Measurements from ENCODE around the gene DIAPH3.
"Not testable (repeated sequence)": the region's sequence is repeated elsewhere in the genome, so short reads cannot be mapped to it uniquely, and the experiment has no call there.

Gene DIAPH3

DNA sequence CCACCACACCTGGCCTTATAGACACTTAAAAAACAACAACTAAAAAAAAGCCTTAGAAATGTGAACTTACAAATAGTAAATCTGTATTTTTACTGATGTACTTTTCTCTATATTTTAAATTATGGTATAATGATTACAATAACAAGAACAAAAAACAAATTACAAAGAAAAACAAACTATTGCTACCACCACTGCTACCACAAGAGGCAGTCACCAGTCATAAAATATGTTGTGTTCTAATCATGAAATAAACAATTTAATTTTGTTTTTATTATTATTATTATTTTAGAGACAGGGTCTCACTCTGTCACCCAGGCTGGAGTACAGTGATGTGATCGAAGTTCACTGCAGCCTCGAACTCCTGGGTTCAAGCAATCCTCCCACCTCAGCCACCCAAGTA lies 72.2 kb downstream of the DIAPH3 start:
- DNase-seq: no peak

DNA sequence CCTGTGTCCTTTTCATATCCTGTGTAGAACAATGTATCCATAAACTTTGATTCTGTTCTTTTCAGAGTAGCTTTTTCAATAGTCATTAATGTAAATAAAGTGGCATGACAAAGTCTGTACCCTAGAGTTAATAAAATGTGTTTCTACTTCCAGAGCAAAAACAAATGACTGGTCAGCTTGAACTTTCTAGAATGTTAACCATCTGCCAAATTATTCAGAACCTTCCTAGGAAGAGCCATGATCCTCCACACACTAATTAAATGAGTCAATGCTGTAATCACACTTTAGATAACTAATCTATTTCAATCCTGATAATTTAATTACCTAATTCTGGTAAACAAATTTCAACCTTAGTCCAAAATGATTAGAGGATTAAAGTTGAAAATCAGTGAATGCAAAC lies 73.2 kb downstream of the DIAPH3 start:
- DNase-seq: no peak

DNA sequence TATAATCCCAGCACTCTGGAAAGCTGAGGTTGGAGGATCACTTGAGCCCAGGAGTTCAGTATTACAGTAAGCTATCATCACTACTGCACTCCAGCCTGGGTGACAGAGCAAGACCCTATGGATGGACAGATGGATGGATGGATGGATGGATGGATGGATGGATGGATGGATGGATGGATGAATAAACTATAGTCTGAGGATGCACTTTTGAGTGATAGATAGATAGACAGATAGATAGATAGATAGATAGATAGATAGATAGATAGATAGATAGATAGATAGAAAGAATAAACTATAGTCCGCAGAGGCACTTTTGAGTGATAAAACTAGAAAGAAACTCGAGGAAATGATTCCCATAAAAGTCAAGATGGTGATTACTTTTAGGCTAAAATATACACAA lies 79.9 kb downstream of the DIAPH3 start:
- not testable (repeated sequence) for DNase-seq

DNA sequence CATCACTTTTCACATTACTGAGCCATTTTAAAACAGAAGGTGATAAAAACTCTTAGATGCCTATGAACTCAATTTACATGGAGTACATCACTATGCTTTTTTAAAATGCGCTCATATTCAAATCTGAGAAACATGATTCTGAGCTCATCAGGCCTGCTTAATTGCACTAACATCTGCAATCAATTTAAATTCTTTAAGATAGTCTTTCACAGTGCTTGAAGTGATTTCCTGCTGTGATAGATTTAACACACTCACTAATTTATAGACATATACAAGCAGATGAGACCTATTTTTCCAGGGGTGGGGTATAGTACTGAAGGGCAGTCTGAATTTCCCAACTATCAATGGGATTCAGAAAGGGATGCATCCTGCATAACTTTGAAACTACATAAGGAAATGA lies 82.9 kb downstream of the DIAPH3 start:
- no peak for DNase-seq

DNA sequence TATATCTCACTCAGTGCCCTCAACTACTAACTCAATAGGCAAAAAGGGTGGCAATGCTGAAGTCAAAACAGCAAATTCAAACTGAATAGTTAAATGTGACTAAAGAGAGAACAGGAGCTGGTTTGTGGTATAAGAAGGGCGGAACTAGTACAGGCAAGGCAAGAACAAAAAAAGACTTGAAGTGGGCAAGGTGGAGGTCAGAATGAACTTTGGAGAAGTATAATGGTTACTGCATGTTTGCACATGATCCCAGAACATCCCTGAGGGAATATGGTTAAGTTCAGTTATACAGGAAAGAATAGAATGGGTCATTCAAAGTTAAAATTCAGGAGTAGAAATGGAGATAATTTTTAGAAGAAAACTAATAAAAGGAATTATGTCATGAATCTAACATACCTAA lies 85.5 kb downstream of the DIAPH3 start:
- DNase-seq: no peak

DNA sequence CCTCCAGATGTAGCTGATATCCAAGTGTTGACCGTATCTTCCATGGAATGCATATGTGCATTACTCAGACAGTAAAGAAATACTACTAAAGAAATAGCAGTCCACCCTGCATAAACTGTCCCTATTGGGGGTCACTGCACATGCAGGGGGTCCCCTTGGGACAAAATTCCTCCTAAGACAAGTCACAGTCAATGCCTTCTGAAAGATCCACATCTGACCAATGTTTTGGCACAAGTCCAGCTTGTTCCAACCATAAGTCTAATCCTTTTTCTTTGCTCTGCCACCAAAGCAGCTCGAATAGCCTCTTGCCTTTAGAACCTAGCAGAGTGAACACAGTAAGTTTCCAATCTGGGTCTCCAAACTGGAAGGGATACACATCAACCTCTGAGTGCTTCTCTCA lies 87.9 kb downstream of the DIAPH3 start:
- no peak for DNase-seq

DNA sequence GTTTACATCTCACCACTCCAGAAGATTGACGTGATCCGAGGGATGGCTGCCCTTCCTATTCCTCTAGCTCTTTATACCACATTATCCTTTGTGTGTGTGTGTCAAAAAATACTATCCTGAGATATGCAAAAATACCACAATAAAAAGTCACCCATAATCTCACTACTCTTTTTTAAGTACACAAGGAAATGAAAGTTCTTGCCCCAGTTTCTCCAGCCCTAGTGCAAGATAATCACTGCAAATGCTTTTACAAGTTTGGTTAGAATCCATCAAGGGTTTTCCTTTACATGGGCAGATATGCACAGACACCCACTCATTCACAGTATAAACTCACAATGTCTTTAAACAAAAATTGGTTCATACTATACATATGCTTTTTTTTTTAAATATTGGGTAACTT lies 89.3 kb downstream of the DIAPH3 start:
- DNase-seq: no peak

DNA sequence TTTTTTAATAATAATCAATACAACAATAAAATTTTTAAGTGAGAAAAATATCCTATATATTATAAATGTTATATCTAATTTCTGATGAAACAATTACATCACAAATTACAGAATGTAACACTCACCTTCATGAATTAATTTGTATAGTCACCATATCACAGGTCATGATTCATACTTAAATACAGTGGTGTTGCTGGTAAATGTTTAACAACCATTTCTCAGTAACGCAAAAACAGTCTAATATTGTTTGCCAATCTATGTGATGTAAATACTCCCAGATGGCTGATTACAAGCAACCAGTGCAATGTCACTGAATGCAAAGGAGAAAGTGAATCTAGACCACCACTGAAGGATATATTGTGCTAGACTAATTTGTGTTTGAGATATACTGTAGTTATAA lies 97.5 kb downstream of the DIAPH3 start:
- DNase-seq: no peak

DNA sequence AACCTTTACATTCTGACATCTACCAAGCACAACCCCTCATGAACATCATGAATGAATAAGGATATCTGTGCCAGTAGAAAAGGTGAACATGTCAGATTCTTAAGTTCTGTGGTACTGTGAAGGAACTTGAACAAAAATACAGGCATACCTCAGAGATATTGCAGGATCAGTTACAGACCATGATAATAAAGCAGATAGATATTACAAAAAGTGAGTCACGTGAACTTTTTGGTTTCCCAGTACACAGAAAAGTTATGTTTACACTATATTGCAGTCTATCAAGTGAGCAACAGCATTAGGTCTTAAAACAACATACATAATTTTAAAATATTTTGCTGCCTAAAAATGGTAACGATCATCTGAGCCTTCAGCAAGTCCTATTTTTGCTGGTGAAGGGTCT lies 101.2 kb downstream of the DIAPH3 start:
- no peak for DNase-seq

DNA sequence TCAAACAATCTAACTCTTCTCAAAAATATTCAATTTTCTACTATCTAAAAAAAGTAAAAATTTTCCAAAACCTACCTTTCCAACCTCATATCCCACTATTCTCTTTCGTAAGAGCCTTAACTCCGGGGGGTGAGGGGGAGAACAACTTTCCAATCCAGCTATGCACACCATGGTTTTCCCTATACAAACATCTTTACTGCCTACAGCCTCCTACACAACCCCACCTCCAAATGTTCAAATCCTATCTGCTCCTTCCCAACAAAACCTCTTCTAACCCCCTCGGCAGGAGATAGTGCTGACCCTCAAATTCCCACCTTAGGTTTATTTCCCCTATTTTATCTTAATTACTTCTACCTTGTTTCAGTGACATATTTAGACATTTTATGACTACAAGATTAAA lies 102.0 kb downstream of the DIAPH3 start:
- DNase-seq: no peak

DNA sequence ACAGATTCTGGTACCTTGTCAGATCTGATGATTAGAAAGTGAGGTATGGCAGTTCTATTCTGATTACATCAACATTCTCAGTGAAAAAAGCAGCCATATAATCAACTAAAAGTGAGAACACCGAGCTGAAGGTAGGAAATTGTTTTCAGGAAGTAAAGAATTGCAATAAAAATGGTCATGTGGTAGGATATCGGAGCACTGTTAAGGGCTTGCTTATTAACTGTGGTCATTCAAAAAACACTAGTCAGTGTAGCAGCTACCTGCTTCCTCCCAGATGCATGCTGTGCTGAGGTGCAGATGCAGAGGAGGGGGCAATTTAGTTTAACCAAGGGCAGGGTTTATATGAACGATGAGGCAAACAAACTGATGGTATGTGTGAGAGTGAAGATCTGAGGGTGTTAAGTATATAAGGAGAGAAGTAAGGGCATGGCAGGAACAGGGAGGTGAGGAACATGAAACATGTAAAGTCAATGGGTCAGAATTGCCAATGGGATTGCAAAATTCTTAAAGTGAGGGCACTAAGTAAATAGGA lies 111.9 kb downstream of the DIAPH3 start:
- peak; percentile 29 for DNase-seq

DNA sequence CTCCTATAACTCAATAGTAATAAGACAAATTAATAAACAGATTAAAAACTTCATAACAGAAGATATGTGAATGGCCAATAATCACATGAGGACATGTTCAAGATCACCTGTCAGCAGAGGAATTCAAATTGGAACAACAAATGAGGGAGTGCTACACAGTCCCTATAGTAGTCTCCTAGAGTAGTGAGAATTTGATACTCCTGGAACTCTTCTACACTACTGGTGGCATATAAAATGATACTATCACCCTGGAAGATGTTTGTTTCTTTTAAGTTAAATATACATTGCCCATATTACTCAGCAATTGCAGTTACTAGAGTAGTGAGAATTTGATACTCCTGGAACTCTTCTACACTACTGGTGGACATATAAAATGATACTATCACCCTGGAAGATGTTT lies 115.4 kb downstream of the DIAPH3 start:
- DNase-seq: not testable (repeated sequence)

DNA sequence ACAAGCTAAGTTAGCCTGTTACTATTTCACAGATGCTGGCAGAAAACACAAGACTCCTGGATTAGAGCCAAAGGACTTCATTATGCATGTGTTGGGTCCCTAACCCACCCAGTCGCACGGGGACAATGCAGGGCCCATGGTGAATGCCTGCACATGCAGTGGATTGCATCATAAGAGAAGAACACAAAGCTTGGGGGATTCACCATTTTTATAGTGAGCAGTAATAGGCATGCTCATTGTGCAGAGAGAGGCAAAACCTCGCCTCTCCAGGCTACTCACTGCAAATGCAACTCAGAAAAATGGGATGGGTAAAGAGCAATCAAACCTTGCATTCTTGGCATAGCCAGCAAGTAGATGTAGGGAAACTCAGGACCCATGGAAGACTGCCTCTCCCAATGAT lies 115.8 kb downstream of the DIAPH3 start:
- no peak for DNase-seq

DNA sequence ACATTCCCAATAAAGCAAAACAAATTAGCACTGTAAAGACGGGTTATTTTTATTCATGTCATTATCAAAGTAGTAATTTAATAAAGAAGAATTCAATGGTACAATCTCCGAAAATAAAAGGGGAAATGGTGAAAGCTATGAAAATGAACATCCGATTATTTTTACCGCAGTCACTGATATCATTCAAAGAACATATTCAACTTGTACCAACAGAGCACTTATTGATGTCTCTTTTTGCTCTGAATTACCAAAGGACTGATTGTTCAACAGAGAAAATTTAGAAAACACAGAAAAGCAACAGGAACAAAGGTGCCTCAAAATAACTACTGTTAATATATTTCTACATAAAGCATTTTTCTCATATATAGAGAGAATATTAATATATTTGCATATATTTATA lies 119.4 kb downstream of the DIAPH3 start:
- no peak for DNase-seq

DNA sequence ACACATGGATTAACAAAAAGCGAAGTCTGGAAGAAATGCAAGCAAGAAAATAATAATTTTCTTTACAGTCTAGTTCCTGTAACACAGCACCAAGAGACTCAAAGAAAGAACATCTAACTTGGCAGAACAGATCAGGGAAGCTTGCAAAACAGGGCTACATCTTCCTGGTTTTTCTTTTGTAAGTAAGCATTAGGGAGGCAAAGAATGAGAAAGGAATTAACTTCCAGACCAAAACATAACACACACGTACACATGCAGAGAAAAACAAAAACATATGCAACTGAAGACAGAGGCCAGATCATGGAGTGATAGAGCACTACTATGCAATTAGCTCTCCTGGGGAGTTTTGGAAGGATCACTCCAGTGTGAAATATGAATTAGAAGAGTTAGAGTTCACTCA lies 120.5 kb downstream of the DIAPH3 start:
- DNase-seq: no peak

DNA sequence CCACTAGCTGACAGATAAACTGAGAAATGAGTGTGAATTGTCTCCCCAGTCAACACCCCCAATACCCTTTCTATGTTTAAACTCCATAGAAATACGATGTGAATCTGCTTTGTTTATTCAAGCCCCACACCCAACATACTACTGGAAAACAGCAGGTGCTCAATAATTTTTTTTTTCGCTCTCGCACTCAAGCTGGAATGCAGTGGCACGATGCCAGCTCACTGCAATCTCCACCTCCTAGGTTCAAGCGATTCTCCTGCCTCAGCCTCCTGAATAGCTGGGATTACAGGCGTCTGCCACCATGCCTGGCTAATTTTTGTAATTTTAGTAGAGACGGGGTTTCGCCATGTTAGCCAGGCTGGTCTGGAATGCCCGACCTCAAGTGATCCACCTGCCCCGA lies 123.1 kb downstream of the DIAPH3 start:
- DNase-seq: not testable (repeated sequence)

DNA sequence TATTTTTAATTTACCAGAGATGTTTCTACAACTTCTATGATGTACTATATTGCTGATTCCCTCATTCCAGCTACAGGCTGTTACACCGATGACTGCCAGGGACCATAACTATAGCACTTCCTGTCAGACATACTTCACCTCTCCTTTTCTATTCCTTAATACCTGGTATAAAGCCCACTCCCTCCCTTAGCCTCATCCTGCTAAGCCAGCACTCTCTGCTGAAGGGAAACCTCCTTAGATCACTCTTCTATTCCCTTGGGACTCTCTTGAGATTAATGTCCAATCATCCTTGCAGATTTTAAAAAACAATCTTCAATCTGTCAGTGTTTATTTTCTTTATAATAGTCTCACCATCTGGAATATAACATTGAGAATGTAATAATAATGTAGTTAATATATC lies 127.9 kb downstream of the DIAPH3 start:
- no peak for DNase-seq

DNA sequence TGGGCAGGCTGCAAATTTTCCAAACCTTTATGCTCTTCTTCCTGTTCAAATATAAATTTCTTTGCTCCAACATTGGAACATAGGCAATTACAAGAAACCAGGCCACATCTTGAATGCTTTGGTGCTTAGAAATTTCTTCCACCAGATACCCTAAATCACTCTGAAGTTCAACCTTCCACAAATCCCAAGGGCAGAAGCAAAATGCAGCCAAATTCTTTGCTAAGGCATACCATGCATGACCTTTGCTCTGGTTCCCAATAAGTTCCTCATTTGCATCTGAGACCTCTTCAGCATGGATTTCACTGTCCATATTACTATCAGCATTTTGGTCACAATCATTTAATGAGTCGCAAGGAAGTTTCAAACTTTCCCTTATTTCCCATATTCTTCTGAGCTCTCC lies 130.9 kb downstream of the DIAPH3 start:
- no peak for DNase-seq

DNA sequence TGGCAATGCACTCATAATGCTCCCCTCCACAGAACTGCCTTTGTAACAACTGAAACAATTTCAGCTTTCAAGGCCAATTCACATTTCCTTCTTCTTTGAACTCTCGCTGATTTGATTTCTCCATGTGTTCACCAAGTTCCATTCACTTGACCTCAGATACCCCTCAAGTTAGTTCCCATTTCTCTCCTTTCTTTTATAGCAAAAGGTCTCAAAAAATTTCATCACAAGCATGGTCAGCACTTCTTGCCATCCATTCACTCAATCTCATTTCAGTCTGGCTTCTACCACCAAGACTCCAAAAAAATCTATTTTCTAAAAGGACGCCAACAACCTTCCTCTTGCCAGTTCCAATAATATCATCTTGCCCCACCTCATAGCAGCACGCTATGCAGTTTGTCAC lies 135.7 kb downstream of the DIAPH3 start:
- peak; percentile 28 for DNase-seq

DNA sequence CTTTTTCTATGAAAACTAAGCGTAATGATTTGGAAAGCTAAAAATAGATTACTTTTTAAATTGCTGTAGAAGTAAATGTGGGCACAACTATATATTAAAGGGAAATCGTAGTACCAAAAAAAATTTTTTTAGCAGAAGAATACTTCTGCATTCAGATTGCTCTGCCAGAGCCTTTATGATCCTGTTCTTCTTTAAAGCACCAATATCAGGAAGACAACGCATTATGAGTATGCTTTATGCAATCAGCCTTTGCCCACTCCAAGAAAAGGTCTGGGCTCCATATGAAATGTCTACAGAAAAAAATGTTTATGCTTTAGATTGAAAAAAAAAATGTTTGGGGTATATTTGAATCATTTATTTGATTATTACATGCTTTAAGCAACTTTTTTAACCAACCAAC lies 137.4 kb downstream of the DIAPH3 start:
- no peak for DNase-seq

DNA sequence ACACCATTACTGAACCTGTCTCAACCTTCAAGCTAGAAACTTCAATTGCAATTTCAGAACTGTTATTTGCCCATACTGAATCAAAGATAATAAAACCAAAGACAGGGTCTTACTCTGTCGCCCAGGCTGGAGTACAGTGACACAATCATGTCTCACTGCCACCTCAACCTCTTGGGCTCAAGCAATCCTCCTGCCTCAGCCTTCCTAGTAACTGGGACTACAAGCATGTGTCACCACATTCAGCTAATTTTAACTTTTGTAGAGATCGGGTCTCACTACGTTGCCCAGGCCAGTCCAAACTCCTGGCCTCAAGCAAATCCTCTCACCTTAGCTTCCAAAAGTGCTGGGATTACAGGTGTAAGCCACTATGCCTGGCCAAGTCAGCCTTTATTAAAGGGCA lies 143.4 kb downstream of the DIAPH3 start:
- no peak for DNase-seq

DNA sequence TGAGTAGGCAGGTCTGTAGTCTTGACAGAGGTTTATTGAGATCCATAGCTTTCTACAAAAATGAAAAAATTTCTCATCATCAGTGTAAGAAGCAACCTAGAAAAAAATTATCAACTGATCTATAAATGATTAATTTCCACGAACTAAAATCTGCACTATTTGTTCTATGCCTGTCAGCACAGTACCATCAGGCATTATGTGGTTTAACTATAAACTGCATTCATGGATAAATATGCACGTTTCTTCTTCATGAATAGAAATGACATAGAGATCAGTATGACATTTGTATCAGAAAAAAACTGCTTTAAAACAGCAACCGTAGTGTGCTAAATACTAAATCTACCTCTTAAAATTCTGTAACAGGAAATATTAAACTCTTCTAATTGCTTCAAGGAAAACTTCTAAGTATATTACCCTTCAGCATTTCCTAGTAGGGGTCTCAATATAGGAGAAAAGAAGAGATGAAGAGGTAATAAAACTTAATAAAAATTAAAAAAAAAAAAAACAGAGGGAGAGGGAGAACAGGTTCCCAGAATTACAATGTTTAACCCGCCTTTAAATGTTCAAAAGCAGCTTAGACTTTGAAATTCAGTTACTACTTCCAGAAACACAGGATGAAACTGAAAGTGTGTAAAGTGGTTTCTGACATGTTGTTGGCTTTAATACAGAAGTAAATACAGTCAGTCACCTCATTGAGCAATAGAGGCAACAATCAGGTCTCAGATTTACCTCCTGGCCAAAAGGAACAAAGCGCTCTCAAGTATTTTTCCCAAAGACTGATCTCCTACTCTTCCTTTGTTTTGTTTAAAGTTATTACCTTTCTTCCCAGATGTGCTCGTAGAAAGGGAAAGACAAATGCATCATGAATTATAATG lies 144.4 kb downstream of the DIAPH3 start:
- DNase-seq: no peak

DNA sequence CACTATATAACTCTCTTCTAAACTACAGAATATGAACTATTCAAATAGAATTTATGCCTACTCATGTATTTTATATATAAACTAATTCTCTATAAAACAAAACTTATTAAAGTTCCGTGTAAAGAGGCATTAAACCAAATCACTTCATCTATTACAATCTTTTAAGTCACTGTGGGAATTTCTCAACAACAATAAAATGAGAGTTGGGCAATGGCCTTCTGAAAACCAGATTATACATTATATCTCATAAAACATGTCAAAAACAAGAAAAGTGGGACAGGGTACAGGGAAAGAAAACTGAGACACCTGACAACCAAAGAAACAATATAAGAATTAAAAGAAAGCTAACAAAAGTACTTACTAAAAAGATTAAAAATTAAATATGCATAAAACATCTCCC lies 145.2 kb downstream of the DIAPH3 start:
- DNase-seq: no peak

DNA sequence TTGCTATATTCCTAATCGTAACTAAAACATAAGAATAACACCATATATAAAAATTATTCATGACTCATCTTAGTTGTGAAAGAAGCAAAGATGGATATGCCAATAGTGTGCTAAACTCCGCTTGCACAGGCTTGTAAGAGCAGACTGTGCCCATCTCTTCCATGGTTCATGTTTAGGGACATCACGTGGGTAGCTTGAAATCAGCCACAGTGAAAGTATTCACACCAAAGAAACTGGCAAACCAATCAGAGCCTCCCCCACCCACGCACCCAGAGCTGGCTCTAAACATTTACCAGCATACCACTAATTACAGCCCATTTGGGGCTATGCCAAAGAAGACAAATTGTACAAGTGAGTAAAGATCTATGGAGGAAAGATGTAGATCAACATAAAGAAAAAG lies 147.5 kb downstream of the DIAPH3 start:
- no peak for DNase-seq

DNA sequence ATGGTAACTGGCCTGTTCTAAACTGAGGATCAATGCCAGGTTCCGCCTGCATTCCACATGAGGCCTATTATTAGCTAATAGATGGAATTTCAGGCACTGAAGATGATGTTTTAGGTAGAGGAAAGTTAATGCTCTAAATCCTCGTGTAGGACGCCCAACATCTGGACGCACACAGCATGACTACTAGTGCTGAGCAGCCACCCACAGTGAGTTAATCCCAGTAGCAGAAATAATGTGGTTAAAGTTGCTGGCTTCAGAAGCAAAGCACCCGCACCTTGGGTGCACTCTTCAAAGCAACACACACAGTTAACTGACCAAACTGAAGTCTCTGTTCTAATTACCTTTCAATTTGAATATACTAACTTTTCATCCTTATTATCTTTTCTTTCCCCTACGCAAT lies 150.6 kb downstream of the DIAPH3 start:
- DNase-seq: no peak

All from GF-D8 (cell line).